ENCODE results near the gene ATG7. TPM values are rescaled to one million over a fixed set of nuclear protein-coding genes. Genes with fewer than 3 reads are reported as not detected.

ATG7 gene
- total and polyA plus RNA-seq, 2 experiments from 2014 or later: 18.4 to 38.6 TPM

GRCh38 chr3:11452312-11452711 is 180.1 kb downstream of the ATG7 start:
- WGBS (ENCODE audit: low lambda C conversion rate, missing lambda C conversion rate): 92% methylated on average over 5 of the region's 5 CpGs
- H3K9me3 ChIP-seq (ENCODE audit: low read depth): no peaks in the 10 kb centered on the region
- H2AFZ ChIP-seq: no peak overlapping the region
- H3K9me2 ChIP-seq (replicated peaks; ENCODE audit: insufficient read depth): no peaks in the 10 kb centered on the region
- H3K27me3 ChIP-seq: no peaks in the 10 kb centered on the region
- H3K4me2 ChIP-seq: no peak overlapping the region
- no peak overlapping the region for H3K4me3 ChIP-seq
- no peak overlapping the region for H3K27ac ChIP-seq
- DNase-seq (ENCODE audit: low spot score): no peak
- no peaks in the 10 kb centered on the region for H3K79me2 ChIP-seq
- no peaks in the 10 kb centered on the region for H3K36me3 ChIP-seq (replicated peaks; ENCODE audit: insufficient read depth, low read depth)
- no peak for TF ChIP-seq EZH2 (IDR thresholded peaks at IDR 0.05; ENCODE audit: borderline replicate concordance)
- TF ChIP-seq, protein P1, sequence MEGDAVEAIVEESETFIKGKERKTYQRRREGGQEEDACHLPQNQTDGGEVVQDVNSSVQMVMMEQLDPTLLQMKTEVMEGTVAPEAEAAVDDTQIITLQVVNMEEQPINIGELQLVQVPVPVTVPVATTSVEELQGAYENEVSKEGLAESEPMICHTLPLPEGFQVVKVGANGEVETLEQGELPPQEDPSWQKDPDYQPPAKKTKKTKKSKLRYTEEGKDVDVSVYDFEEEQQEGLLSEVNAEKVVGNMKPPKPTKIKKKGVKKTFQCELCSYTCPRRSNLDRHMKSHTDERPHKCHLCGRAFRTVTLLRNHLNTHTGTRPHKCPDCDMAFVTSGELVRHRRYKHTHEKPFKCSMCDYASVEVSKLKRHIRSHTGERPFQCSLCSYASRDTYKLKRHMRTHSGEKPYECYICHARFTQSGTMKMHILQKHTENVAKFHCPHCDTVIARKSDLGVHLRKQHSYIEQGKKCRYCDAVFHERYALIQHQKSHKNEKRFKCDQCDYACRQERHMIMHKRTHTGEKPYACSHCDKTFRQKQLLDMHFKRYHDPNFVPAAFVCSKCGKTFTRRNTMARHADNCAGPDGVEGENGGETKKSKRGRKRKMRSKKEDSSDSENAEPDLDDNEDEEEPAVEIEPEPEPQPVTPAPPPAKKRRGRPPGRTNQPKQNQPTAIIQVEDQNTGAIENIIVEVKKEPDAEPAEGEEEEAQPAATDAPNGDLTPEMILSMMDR (IDR thresholded peaks at IDR 0.05; ENCODE audit: poor library complexity): no peak
- no peak for TF ChIP-seq EZH2phosphoT487 (IDR thresholded peaks at IDR 0.05; ENCODE audit: low read depth, severe bottlenecking, unreplicated experiment)
- H3K4me1 ChIP-seq (ENCODE audit: insufficient read depth): no peaks in the 10 kb centered on the region
- H4K20me1 ChIP-seq (ENCODE audit: insufficient read depth, poor library complexity, severe bottlenecking): no peaks in the 10 kb centered on the region

- DNase-seq (ENCODE audit: low spot score): peak; percentile 11
- Histone ChIP-seq H3K27ac (peak overlapping the region; percentile 25), H3K79me2 (no peaks in the 10 kb centered on the region), H3K9me2 (replicated peaks; ENCODE audit: insufficient read depth) (no peaks in the 10 kb centered on the region), H3K4me3 (no peak overlapping the region), H3K4me2 (no peak overlapping the region), H3K9me3 (ENCODE audit: low read depth) (no peaks in the 10 kb centered on the region), H2AFZ (no peak overlapping the region), H3K4me1 (ENCODE audit: insufficient read depth) (no peaks in the 10 kb centered on the region), H3K27me3 (no peaks in the 10 kb centered on the region), H3K36me3 (replicated peaks; ENCODE audit: insufficient read depth, low read depth) (no peaks in the 10 kb centered on the region), H4K20me1 (ENCODE audit: insufficient read depth, poor library complexity, severe bottlenecking) (no peaks in the 10 kb centered on the region)
- TF ChIP-seq EZH2phosphoT487 (IDR thresholded peaks at IDR 0.05; ENCODE audit: low read depth, severe bottlenecking, unreplicated experiment) (no peak), EZH2 (IDR thresholded peaks at IDR 0.05; ENCODE audit: borderline replicate concordance) (no peak)
- TF ChIP-seq, protein P1 (IDR thresholded peaks at IDR 0.05; ENCODE audit: poor library complexity): no peak
- WGBS (ENCODE audit: low lambda C conversion rate, missing lambda C conversion rate): 74% methylated on average over 14 of the region's 14 CpGs
Observed at GRCh38 chr3:11452885-11453847, 181.0 kb downstream of the ATG7 start.

DNA sequence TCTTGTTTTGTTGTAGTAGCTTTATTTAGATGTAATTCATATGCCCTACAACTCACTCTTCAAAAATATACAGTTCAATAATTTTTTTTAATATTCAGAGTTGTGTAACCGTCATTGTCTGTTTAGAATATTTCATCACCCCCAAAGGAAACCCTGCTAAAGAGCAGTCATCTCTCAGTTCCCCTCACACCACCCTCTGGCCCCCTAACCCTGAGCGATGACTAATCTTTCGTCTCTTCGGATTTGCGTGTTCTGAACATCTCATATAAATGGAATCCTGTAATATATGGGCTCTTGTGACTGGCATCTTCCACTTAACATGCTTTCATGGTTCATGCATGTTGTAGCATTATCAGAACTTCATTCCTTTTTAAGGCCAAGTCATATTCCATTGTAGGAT is 183.8 kb downstream of the ATG7 start:
- no peak overlapping the region for H3K4me3 ChIP-seq
- peak; percentile 16 for DNase-seq (ENCODE audit: low spot score)
- no peak for TF ChIP-seq EZH2 (IDR thresholded peaks at IDR 0.05; ENCODE audit: borderline replicate concordance)
- TF ChIP-seq EZH2phosphoT487 (IDR thresholded peaks at IDR 0.05; ENCODE audit: low read depth, severe bottlenecking, unreplicated experiment): no peak
- TF ChIP-seq, protein P1 (IDR thresholded peaks at IDR 0.05; ENCODE audit: poor library complexity): no peak
- WGBS (ENCODE audit: low lambda C conversion rate, missing lambda C conversion rate): 85% methylated on average over 5 of the region's 5 CpGs
- no peak overlapping the region for H3K27ac ChIP-seq
- no peak overlapping the region for H3K4me2 ChIP-seq
- H4K20me1 ChIP-seq (ENCODE audit: insufficient read depth, poor library complexity, severe bottlenecking): no peaks in the 10 kb centered on the region
- no peaks in the 10 kb centered on the region for H3K79me2 ChIP-seq
- H3K36me3 ChIP-seq (replicated peaks; ENCODE audit: insufficient read depth, low read depth): no peaks in the 10 kb centered on the region
- H2AFZ ChIP-seq: no peak overlapping the region
- H3K9me3 ChIP-seq (ENCODE audit: low read depth): no peaks in the 10 kb centered on the region
- H3K27me3 ChIP-seq: no peaks in the 10 kb centered on the region
- H3K9me2 ChIP-seq (replicated peaks; ENCODE audit: insufficient read depth): no peaks in the 10 kb centered on the region
- no peaks in the 10 kb centered on the region for H3K4me1 ChIP-seq (ENCODE audit: insufficient read depth)

Measured in hepatocyte (in vitro differentiated cells).